Measurements from ENCODE around the gene LTN1. TPM values are rescaled to one million over a fixed set of nuclear protein-coding genes. Genes with fewer than 3 reads are reported as not detected.
"Not testable (repeated sequence)": the region's sequence is repeated elsewhere in the genome, so short reads cannot be mapped to it uniquely, and the experiment has no call there.

Gene LTN1
- total RNA-seq, 1 experiment from 2014 or later, result 19.5 TPM

DNA sequence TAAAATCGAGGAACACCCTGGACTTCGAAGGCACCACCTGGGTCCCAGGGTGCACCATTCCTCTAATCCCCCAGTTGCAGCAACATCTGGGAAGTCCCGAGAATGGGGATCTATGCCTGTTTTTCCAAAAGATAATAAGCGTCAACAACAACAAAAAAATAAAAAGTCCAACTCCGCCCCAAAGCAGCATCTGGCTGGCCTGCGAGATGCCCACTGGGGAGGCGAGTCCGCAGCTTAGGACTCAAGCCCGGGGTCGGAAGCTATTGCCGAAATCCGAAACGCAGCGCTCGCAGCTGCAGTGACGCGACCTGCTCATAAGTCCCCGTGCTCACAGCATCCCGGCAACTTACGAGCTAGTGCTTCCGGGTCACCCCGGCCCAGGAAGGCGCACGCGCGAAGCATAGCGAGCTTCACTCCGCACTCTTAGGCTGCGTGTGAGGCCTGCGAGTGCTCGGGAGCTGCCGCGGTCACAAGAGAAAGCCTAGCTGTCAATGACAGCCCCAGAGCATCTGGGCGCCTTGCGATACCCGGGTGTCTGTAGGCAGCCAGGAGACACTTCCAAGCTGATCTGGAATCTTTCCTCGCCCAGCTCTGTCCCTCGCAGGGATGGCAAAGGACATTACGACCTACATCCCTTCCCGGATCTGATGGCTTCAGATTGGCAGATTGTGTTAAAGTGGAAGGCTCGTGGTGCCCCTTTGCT is 9.9 kb upstream of the LTN1 start:
- in situ Hi-C loops (cut with HindIII; ENCODE audit: low pct_unique_long_range_greater_than_20kb, low sequenced_read_pairs), result no loop called here

DNA sequence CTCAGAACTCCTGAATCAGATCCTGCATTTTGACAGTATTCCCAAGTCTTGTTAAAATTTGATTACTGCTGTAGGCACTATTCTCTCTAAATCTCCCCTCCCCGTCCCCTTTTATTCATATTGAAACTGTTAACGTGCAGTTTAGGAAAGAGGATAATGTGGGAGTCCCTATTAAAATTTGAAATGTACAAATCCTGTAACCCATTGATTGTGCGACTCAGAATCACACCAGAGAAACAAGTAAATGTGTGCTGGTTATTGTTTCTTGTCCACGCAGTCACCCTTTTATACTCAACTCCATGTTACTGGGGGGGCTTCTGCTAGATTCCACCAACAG is 584 bp upstream of the LTN1 start:
- in situ Hi-C loops (cut with HindIII; ENCODE audit: low pct_unique_long_range_greater_than_20kb, low sequenced_read_pairs), result no loop called here
- no peak for DNase-seq (ENCODE audit: low read depth, low spot score)

More for the DNA sequence above, 9.9 kb upstream of the LTN1 start:
- DNase-seq (ENCODE audit: low read depth, low spot score), result peak; percentile 91

- in situ Hi-C loops (cut with HindIII; ENCODE audit: low pct_unique_long_range_greater_than_20kb, low sequenced_read_pairs), result no loop called here
These were observed 684 bp downstream of the LTN1 start for GRCh38 chr21:28991861-28992525.

DNA sequence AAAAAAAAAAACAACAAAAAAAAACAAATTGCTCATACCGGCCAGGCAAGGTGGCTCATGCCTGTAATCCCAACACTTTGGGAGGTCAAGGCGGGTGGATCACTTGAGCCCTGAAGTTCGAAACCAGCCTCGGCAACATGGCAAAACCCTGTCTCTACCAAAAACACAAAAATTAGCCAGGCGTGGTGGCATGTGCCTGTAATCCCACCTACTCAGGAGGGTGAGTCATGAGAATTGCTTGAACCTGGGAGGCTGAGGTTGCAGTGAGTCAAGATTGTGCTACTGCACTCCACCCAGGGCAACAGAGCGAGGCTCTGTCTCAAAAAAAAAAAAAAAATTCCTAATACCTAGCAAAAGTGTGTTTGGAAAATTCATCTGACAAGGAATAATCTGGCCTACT is 4.5 kb downstream of the LTN1 start:
- DNase-seq (ENCODE audit: low read depth, low spot score); in situ Hi-C loops (cut with HindIII; ENCODE audit: low pct_unique_long_range_greater_than_20kb, low sequenced_read_pairs): not testable (repeated sequence)

More at GRCh38 chr21:28991861-28992525, 684 bp downstream of the LTN1 start:
- no peak for DNase-seq (ENCODE audit: low read depth, low spot score)

GRCh38 chr21:28986677-28987076 is 6.0 kb downstream of the LTN1 start:
- DNase-seq (ENCODE audit: low read depth, low spot score), result no peak
- in situ Hi-C loops (cut with HindIII; ENCODE audit: low pct_unique_long_range_greater_than_20kb, low sequenced_read_pairs), result no loop called here

GRCh38 chr21:28982637-28983036 is 10.0 kb downstream of the LTN1 start:
- no peak for DNase-seq (ENCODE audit: low read depth, low spot score)
- in situ Hi-C loops (cut with HindIII; ENCODE audit: low pct_unique_long_range_greater_than_20kb, low sequenced_read_pairs), result no loop called here

GRCh38 chr21:28979092-28979491 is 13.6 kb downstream of the LTN1 start:
- in situ Hi-C loops (cut with HindIII; ENCODE audit: low pct_unique_long_range_greater_than_20kb, low sequenced_read_pairs), result no loop called here
- DNase-seq (ENCODE audit: low read depth, low spot score), result no peak

DNA sequence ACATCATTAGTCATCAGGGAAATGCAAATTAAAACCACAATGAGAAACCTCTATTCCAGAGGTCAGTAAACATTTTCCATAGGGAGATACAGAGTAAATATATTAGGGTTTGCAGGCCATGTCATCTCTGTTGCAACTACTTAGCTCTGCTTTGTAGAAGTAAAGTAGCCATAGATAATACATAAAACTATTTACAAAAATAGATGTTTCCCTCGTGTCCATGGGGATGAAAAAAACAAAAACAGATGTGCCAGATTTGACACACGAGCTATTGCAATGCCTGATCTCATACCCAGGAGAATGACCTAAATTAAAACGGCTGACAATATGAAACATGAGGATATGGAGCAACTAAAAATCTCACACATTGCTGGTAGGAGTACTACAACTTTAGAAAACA is 17.3 kb downstream of the LTN1 start:
- no peak for DNase-seq (ENCODE audit: low read depth, low spot score)
- in situ Hi-C loops (cut with HindIII; ENCODE audit: low pct_unique_long_range_greater_than_20kb, low sequenced_read_pairs), result no loop called here

- in situ Hi-C loops (cut with HindIII; ENCODE audit: low pct_unique_long_range_greater_than_20kb, low sequenced_read_pairs), result no loop called here
- no peak for DNase-seq (ENCODE audit: low read depth, low spot score)
These were observed 18.0 kb downstream of the LTN1 start for GRCh38 chr21:28974531-28975227.

DNA sequence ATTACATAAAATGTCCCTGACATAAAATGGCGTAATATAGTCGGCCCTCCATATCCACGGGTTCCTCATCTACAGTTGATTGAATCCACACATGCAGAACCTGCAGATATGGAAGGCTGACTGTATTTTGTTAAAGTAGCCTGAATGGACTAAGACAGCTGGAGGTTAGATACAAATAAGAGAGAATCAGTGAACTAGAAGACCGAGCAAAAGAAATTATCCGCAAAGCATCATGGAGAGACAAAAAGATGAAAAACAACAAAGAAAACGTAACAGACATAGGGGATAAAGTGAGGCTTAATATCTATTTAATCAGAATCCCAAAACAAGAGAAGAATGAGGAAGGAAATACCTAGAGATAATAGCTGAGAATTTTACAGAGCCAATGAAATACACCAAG is 20.3 kb downstream of the LTN1 start:
- in situ Hi-C loops (cut with HindIII; ENCODE audit: low pct_unique_long_range_greater_than_20kb, low sequenced_read_pairs), result no loop called here
- no peak for DNase-seq (ENCODE audit: low read depth, low spot score)

DNA sequence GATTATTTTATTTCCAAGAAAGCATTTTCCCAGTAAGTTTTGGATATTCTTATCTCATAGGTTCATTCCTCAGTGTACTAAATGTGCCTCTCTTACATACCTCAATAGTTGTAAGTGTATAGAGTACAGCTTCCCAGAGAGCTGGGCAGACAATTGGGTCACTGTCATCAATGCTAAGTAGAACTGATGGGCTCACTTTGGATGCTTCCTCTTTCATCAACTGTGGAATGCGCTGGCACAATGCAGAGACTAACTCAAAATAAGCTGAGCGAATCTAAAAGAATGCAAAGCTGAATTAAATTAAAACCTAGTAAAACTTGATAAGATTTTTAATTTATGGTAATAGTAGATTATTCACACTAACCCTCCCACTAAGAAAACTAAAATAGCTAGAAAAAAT is 21.5 kb downstream of the LTN1 start:
- peak; percentile 25 for DNase-seq (ENCODE audit: low read depth, low spot score)
- in situ Hi-C loops (cut with HindIII; ENCODE audit: low pct_unique_long_range_greater_than_20kb, low sequenced_read_pairs), result no loop called here

GRCh38 chr21:28963831-28964230 is 28.8 kb downstream of the LTN1 start:
- in situ Hi-C loops (cut with HindIII; ENCODE audit: low pct_unique_long_range_greater_than_20kb, low sequenced_read_pairs), result no loop called here
- no peak for DNase-seq (ENCODE audit: low read depth, low spot score)

DNA sequence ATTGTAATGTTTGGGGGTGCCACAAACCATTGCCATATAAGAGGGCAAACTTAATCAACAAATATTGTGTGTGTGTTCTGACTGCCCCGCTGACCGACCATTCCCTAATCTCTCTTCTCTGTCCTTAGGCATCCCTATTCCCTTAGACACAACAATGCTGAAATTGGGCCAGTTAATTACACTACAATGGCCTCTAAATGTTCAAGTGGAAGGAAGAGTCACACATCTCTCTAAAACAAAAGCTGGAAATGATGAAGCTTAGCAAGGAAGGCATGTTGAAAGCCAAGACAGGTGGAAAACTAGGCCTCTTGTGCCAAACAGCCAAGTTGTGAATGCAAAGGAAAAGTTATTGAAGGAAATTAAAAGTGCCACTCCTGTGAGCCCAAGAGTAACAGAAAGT is 30.2 kb downstream of the LTN1 start:
- in situ Hi-C loops (cut with HindIII; ENCODE audit: low pct_unique_long_range_greater_than_20kb, low sequenced_read_pairs), result no loop called here
- DNase-seq (ENCODE audit: low read depth, low spot score), result no peak

DNA sequence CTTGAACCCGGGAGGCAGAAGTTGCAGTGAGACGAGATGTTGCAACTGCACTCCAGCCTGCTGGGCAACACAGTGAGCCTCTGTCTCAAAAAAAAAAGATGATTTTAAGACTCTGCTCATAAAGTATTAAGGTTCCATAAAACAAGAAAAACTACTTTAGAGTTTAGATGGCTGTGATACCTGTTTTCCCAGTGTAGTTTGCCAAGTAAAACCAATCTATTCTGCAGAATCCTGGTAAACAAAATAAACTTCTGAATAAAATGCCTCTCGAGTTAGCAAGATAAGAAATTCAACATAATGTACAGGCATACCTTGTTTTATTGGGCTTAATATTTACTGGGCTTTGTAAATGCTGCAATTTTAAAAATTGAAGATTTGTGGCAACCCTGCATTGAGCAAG is 30.8 kb downstream of the LTN1 start:
- in situ Hi-C loops (cut with HindIII; ENCODE audit: low pct_unique_long_range_greater_than_20kb, low sequenced_read_pairs), result no loop called here
- DNase-seq (ENCODE audit: low read depth, low spot score), result no peak

- no peak for DNase-seq (ENCODE audit: low read depth, low spot score)
- in situ Hi-C loops (cut with HindIII; ENCODE audit: low pct_unique_long_range_greater_than_20kb, low sequenced_read_pairs), result no loop called here
These were observed 32.4 kb downstream of the LTN1 start for GRCh38 chr21:28960245-28960644.

DNA sequence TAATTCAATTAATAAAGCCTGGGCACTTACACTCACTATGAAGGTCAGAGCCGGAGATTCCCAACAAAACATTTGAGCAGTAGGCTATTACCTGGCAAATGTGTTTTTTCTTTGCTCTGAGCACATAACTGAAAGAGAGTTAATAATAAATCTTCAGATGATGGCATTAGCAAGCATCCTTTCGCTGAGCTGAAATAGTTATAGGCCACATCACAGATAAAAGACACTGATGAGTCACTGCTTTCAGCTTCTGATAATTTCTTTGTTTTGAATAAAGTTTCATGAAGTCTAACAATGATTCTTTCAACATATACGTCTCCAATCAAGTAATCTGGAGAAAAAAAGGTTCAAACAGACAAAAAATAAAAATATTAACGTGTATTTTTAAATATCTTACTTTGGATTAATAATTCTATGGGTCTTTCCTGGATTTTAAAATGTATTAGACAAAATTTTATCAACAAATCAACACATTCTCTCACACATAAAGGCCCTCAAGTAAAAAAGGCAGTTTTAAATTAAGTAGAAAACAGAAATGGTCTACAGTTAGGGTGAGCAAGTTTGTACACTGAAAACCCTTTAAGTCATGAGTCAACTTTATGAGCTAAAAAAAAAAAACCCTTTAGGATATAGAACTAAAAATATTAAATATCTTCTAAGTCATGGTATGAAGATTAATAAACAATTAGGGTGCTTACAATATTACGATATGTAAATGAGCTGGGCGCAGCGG is 33.1 kb downstream of the LTN1 start:
- no peak for DNase-seq (ENCODE audit: low read depth, low spot score)
- in situ Hi-C loops (cut with HindIII; ENCODE audit: low pct_unique_long_range_greater_than_20kb, low sequenced_read_pairs), result no loop called here

DNA sequence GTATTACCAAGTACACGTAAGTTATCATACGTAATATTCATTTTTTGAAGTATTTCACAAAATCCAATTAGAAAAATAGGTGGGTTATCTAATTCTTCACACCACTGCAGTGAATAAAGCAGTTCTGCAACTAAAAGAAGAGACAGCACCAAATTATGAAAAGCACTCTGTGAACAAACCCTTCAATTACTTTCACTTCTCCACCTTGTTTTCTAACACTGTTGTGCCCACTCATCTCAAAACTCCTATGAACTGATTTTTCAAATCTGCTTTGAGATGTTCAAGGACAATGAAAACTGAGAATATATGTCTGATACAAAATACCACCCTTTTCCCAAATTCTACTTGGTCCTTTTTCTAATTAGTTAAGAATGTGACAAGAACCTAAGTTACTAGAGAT is 39.4 kb downstream of the LTN1 start:
- in situ Hi-C loops (cut with HindIII; ENCODE audit: low pct_unique_long_range_greater_than_20kb, low sequenced_read_pairs), result no loop called here
- no peak for DNase-seq (ENCODE audit: low read depth, low spot score)

DNA sequence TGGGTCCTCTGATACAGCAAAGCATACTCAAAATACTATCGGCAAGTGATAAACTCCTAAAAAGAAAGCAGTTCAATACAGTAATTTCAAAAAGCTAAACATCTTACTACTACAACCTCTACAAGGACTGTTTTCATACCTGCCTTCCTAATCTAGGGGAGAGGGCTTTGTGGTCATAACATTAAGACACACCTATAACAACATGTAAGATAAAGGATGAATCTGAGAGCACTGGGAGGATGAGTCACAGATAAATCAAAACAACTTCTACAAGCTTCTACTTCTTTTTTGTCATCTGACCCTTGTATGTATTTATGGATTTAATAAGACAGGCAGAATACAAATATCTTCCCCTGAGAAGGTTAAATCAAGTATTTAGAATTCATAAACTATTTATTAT is 40.0 kb downstream of the LTN1 start:
- in situ Hi-C loops (cut with HindIII; ENCODE audit: low pct_unique_long_range_greater_than_20kb, low sequenced_read_pairs), result no loop called here
- no peak for DNase-seq (ENCODE audit: low read depth, low spot score)

All from SK-MEL-5 (cell line).